ENCODE data around the gene ERAP2. TPM values are rescaled to one million over a fixed set of nuclear protein-coding genes. Genes with fewer than 3 reads are reported as not detected.

The ERAP2 gene
- total RNA-seq, 6 experiments from 2014 or later, result 1.5 to 13.3 (median 8.4) TPM

- ATAC-seq (no peak), DNase-seq (no peak)
- Histone ChIP-seq H3K27ac (no peak overlapping the region), H3K4me1 (no peaks in the 10 kb centered on the region), H3K9me3 (no peaks in the 10 kb centered on the region), H3K27me3 (no peaks in the 10 kb centered on the region), H3K36me3 (no peaks in the 10 kb centered on the region), H3K4me3 (no peak overlapping the region)
- intact Hi-C loops (cut with DNase I), result no loop called here
- TF ChIP-seq CTCF (IDR thresholded peaks at IDR 0.05) (no peak), POLR2A (IDR thresholded peaks at IDR 0.05) (no peak)
- WGBS (ENCODE audit: insufficient coverage, low coverage, low lambda C conversion rate, missing lambda C conversion rate), result 71% methylated on average over 1 of the region's 1 CpG
These were observed 50.0 kb downstream of the ERAP2 start for GRCh38 chr5:96926276-96926675.

GRCh38 chr5:96927008-96927407 lies 50.7 kb downstream of the ERAP2 start:
- Histone ChIP-seq H3K9me3 (no peaks in the 10 kb centered on the region), H3K27ac (no peak overlapping the region)
- intact Hi-C loops (cut with DNase I), result no loop called here

GRCh38 chr5:96928931-96929708 lies 52.8 kb downstream of the ERAP2 start:
- WGBS (ENCODE audit: insufficient coverage, low coverage, low lambda C conversion rate, missing lambda C conversion rate), result 68% methylated on average over 4 of the region's 7 CpGs
- Histone ChIP-seq H3K4me3 (no peak overlapping the region), H3K27me3 (no peaks in the 10 kb centered on the region), H3K27ac (no peak overlapping the region), H3K36me3 (no peaks in the 10 kb centered on the region), H3K4me1 (peaks cover 0 to 10% (median 4%) of the 10 kb centered on the region in 4 donors), H3K9me3 (no peaks in the 10 kb centered on the region)
- intact Hi-C loops (cut with DNase I), result no loop called here
- DNase-seq, result no peak
- no peak for ATAC-seq
- no peak for TF ChIP-seq CTCF (IDR thresholded peaks at IDR 0.05)
- TF ChIP-seq POLR2A (IDR thresholded peaks at IDR 0.05), result no peak

More at GRCh38 chr5:96927008-96927407, 50.7 kb downstream of the ERAP2 start:
- no peaks in the 10 kb centered on the region for H3K36me3 ChIP-seq
- ATAC-seq (peak in 1 of 4 donors; percentile 60), DNase-seq (no peak)
- no peaks in the 10 kb centered on the region for H3K27me3 ChIP-seq
- no peak for TF ChIP-seq POLR2A (IDR thresholded peaks at IDR 0.05)
- TF ChIP-seq CTCF (IDR thresholded peaks at IDR 0.05), result no peak
- no peaks in the 10 kb centered on the region for H3K4me1 ChIP-seq
- H3K4me3 ChIP-seq, result no peak overlapping the region

- Histone ChIP-seq H3K4me3 (no peak overlapping the region), H3K36me3 (no peaks in the 10 kb centered on the region), H3K27ac (no peak overlapping the region), H3K27me3 (no peaks in the 10 kb centered on the region), H3K9me3 (peaks cover 0 to 1% (median 0%) of the 10 kb centered on the region in 4 donors), H3K4me1 (peaks cover 0 to 12% (median 6%) of the 10 kb centered on the region in 4 donors)
- ATAC-seq (no peak), DNase-seq (no peak)
- no peak for TF ChIP-seq CTCF (IDR thresholded peaks at IDR 0.05)
- no peak for TF ChIP-seq POLR2A (IDR thresholded peaks at IDR 0.05)
- WGBS (ENCODE audit: insufficient coverage, low coverage, low lambda C conversion rate, missing lambda C conversion rate), result 91% methylated on average over 3 of the region's 3 CpGs
- intact Hi-C loops (cut with DNase I), result no loop called here
These were observed 53.8 kb downstream of the ERAP2 start for GRCh38 chr5:96930058-96930457.

Measured in right lobe of liver (tissue), 6 donors.